ENCODE results near the gene DACT2. TPM values are rescaled to one million over a fixed set of nuclear protein-coding genes. Genes with fewer than 3 reads are reported as not detected.

The DACT2 gene
- total and polyA plus RNA-seq, 4 donors: 0.25 to 2.8 (median 0.88) TPM

GRCh38 chr6:168363302-168363701, 43.7 kb upstream of the DACT2 start:
- Histone ChIP-seq H3K27ac (ENCODE audit: low read depth in 1 of 2, low read length in 2 of 2) (no peak overlapping the region), H3K36me3 (ENCODE audit: control insufficient read depth in 4 of 4, insufficient read depth in 3 of 4, low read depth in 1 of 4, low read length in 3 of 4) (no peaks in the 10 kb centered on the region), H3K9me3 (ENCODE audit: control insufficient read depth in 4 of 4, low read length in 3 of 4) (no peaks in the 10 kb centered on the region), H3K27me3 (ENCODE audit: control insufficient read depth in 4 of 4, insufficient read depth in 4 of 4, low read length in 3 of 4) (no peaks in the 10 kb centered on the region), H3K4me3 (ENCODE audit: low read depth in 1 of 3, low read length in 3 of 3) (no peak overlapping the region), H3K4me1 (ENCODE audit: control insufficient read depth in 4 of 4, insufficient read depth in 4 of 4, low read length in 3 of 4) (peaks cover 0 to 2% (median 0%) of the 10 kb centered on the region in 4 donors), H3K9ac (ENCODE audit: low read depth in 1 of 2, low read length in 2 of 2) (no peak overlapping the region)
- TF ChIP-seq MAX (IDR thresholded peaks at IDR 0.05): no peak
- no peak for TF ChIP-seq ATF3 (IDR thresholded peaks at IDR 0.05)
- no peak for TF ChIP-seq GABPA (IDR thresholded peaks at IDR 0.05 in 1 of 2, conservative IDR thresholded peaks at IDR 0.05 in 1 of 2)
- no peak for TF ChIP-seq YY1 (IDR thresholded peaks at IDR 0.05)
- TF ChIP-seq NR2F2 (IDR thresholded peaks at IDR 0.05): no peak
- no peak for TF ChIP-seq SP1 (IDR thresholded peaks at IDR 0.05)
- no peak for TF ChIP-seq EGR1 (IDR thresholded peaks at IDR 0.05; ENCODE audit: low read depth in 2 of 2)
- TF ChIP-seq JUND (IDR thresholded peaks at IDR 0.05): no peak
- TF ChIP-seq ZBTB33 (IDR thresholded peaks at IDR 0.05): no peak
- no peak for TF ChIP-seq HNF4A (conservative IDR thresholded peaks at IDR 0.05)
- no peak for TF ChIP-seq FOXA2 (IDR thresholded peaks at IDR 0.05)
- TF ChIP-seq REST (IDR thresholded peaks at IDR 0.05): no peak
- TF ChIP-seq RAD21 (IDR thresholded peaks at IDR 0.05): no peak
- no peak for TF ChIP-seq CTCF (IDR thresholded peaks at IDR 0.05; ENCODE audit: low read depth, low read length, missing input control)
- no peak for TF ChIP-seq FOXA1 (IDR thresholded peaks at IDR 0.05)
- no peak for TF ChIP-seq TAF1 (conservative IDR thresholded peaks at IDR 0.05)
- 82% methylated on average over 3 of the region's 3 CpGs for WGBS
- no peak for DNase-seq (ENCODE audit: low spot score)

Measured in liver (tissue), 9 donors.